T-helper 1 cell (primary cell): ENCODE results near the gene TBX15.

Source experiments
- DNase-seq, 5 donors: peaks; one replicate each; pipeline ENCODE4 v3.0.0-alpha.2; 2012 to 2020
- total RNA-seq, 4 donors: gene quantifications; one replicate each; lab custom pipeline; 2026; lab: John Stamatoyannopoulos, UW

The TBX15 gene
- 0 reads per million in 4 donors for total RNA-seq

GRCh38 chr1:118988186-118989005, at the start of gene TBX15:
TBX15 (minus strand) TSS chr1:118988343; CDS start chr1:118987795, 548 bp downstream.
- no peak for DNase-seq

GRCh38 chr1:119034359-119034758, 46.2 kb upstream of the TBX15 start:
- no peak for DNase-seq

- DNase-seq, result no peak
These were observed 44.8 kb upstream of the TBX15 start for GRCh38 chr1:119032986-119033385.

GRCh38 chr1:119027759-119028158, 39.6 kb upstream of the TBX15 start:
- DNase-seq, result no peak

GRCh38 chr1:119026956-119027355, 38.8 kb upstream of the TBX15 start:
- DNase-seq, result no peak

- DNase-seq, result no peak
These were observed 27.4 kb upstream of the TBX15 start for GRCh38 chr1:119015547-119015946.

- no peak for DNase-seq
These were observed 24.2 kb upstream of the TBX15 start for GRCh38 chr1:119012383-119012782.

GRCh38 chr1:119011706-119012105, 23.6 kb upstream of the TBX15 start:
- no peak for DNase-seq

GRCh38 chr1:119011116-119011515, 23.0 kb upstream of the TBX15 start:
- no peak for DNase-seq

GRCh38 chr1:119010201-119010600, 22.1 kb upstream of the TBX15 start:
- no peak for DNase-seq

- no peak for DNase-seq
These were observed 21.1 kb upstream of the TBX15 start for GRCh38 chr1:119009312-119009655.

- DNase-seq, result peak in 1 of 5 donors; percentile 13
These were observed 20.6 kb upstream of the TBX15 start for GRCh38 chr1:119008483-119009311.

GRCh38 chr1:119007670-119008482, 19.7 kb upstream of the TBX15 start:
- DNase-seq, result no peak

- no peak for DNase-seq
These were observed 19.2 kb upstream of the TBX15 start for GRCh38 chr1:119007339-119007669.

GRCh38 chr1:119006406-119007279, 18.5 kb upstream of the TBX15 start:
- DNase-seq, result no peak

GRCh38 chr1:119005724-119006405, 17.7 kb upstream of the TBX15 start:
- no peak for DNase-seq

- DNase-seq, result no peak
These were observed 16.6 kb upstream of the TBX15 start for GRCh38 chr1:119004781-119005180.

- no peak for DNase-seq
These were observed 16.0 kb upstream of the TBX15 start for GRCh38 chr1:119004129-119004527.

- DNase-seq, result no peak
These were observed 15.4 kb upstream of the TBX15 start for GRCh38 chr1:119003413-119004128.

- DNase-seq, result no peak
These were observed 14.0 kb upstream of the TBX15 start for GRCh38 chr1:119002028-119002686.
